ENCODE results near the gene RNPEP. TPM values are rescaled to one million over a fixed set of nuclear protein-coding genes. Genes with fewer than 3 reads are reported as not detected.

Gene RNPEP
- polyA plus RNA-seq, 3 donors: 108 to 153 (median 127) TPM

DNA sequence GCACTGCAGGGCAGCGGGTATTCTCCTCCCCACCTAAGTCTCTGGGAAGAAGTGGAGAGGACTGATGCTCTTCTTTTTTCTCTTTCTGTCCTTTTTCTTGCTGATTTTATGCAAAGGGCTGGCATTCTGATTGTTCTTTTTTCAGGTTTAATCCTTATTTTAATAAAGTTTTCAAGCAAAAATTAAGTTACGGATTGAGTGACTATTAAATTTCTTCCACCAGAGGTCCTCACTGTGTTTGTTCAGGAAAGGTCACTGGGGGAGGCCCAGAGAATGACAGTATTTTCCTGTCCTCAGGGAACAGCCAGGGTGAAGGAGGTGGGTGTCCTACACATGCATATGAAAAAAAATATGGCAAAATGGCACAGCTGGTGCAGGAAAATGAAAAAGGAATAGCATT, 23.5 kb downstream of the RNPEP start:
- intact Hi-C loops (cut with micrococcal nuclease): loop anchor here in 1 of 2 donors (10.0 kb wide), 1 partner anchor 119 kb away; the partner anchor contains the start of gene GPR37L1
- Histone ChIP-seq H3K27ac (ENCODE audit: low read depth in 1 of 2, low read length in 2 of 2) (no peak overlapping the region), H3K27me3 (ENCODE audit: control insufficient read depth in 2 of 2, insufficient read depth in 2 of 2, low read length in 2 of 2) (no peaks in the 10 kb centered on the region), H3K4me2 (replicated peaks; ENCODE audit: extremely low read depth, low read length, poor library complexity, severe bottlenecking) (no peak overlapping the region), H3K9ac (ENCODE audit: insufficient read depth, low read length, poor library complexity, severe bottlenecking) (no peak overlapping the region), H3K4me3 (replicated peaks in 1 of 3; ENCODE audit: low read depth in 2 of 3, low read length in 3 of 3) (no peak overlapping the region), H2AFZ (ENCODE audit: insufficient read depth, low read depth, low read length, poor library complexity, severe bottlenecking) (no peak overlapping the region), H3K4me1 (ENCODE audit: control insufficient read depth in 1 of 2, insufficient read depth in 2 of 2, low read length in 2 of 2) (no peaks in the 10 kb centered on the region), H3K79me2 (ENCODE audit: insufficient read depth, low read length) (no peaks in the 10 kb centered on the region), H3K9me3 (replicated peaks in 1 of 2; ENCODE audit: control insufficient read depth in 1 of 2, insufficient read depth in 1 of 2, low read length in 2 of 2) (no peaks in the 10 kb centered on the region), H3K36me3 (replicated peaks in 1 of 2; ENCODE audit: control insufficient read depth in 1 of 2, insufficient read depth in 2 of 2, low read length in 2 of 2) (peaks cover 64 to 88% of the 10 kb centered on the region in 2 donors), H4K20me1 (ENCODE audit: insufficient read depth, low read length) (peaks cover 44% of the 10 kb centered on the region)
- no CpG with 5 or more reads among the region's 2 CpGs for WGBS (ENCODE audit: insufficient coverage)
- DNase-seq: no peak
- Mint-ChIP-seq H3K4me3 (no peak overlapping the region), H3K4me1 (no peaks in the 10 kb centered on the region), H3K27me3 (ENCODE audit: low read depth in 3 of 3) (peaks cover 0 to 3% (median 1%) of the 10 kb centered on the region in 3 donors), H3K36me3 (peaks cover 64 to 82% of the 10 kb centered on the region in 2 donors), H3K27ac (no peak overlapping the region), H3K9me3 (peaks cover 0 to 2% (median 0%) of the 10 kb centered on the region in 7 donors)
- TF ChIP-seq, protein P1, sequence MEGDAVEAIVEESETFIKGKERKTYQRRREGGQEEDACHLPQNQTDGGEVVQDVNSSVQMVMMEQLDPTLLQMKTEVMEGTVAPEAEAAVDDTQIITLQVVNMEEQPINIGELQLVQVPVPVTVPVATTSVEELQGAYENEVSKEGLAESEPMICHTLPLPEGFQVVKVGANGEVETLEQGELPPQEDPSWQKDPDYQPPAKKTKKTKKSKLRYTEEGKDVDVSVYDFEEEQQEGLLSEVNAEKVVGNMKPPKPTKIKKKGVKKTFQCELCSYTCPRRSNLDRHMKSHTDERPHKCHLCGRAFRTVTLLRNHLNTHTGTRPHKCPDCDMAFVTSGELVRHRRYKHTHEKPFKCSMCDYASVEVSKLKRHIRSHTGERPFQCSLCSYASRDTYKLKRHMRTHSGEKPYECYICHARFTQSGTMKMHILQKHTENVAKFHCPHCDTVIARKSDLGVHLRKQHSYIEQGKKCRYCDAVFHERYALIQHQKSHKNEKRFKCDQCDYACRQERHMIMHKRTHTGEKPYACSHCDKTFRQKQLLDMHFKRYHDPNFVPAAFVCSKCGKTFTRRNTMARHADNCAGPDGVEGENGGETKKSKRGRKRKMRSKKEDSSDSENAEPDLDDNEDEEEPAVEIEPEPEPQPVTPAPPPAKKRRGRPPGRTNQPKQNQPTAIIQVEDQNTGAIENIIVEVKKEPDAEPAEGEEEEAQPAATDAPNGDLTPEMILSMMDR (IDR thresholded peaks at IDR 0.05): no peak

DNA sequence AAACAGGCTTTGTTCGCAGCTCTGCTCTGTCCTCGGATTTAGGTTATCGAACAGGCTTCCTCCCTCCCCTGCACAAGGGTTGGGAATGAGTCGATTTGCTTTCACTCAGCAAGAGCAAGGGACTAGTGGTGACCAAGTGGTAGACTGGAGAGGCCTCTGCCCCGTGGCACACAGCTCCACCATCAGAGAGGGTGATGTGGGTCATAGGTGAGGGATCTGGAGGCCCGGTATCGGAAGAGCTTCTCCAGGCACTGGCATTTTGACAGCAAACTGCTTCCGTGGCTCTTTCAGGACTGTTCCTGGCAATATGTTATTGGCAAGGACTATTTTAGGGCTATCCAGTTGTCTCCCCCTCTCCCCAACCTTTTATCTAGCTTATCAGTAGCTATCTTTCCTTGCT, 24.9 kb downstream of the RNPEP start:
- Mint-ChIP-seq H3K27ac (peak overlapping the region in 2 of 7 donors; percentile 41 to 61), H3K4me3 (no peak overlapping the region), H3K36me3 (peaks cover 53 to 69% of the 10 kb centered on the region in 2 donors), H3K4me1 (no peaks in the 10 kb centered on the region), H3K27me3 (ENCODE audit: low read depth in 3 of 3) (peaks cover 0 to 3% (median 3%) of the 10 kb centered on the region in 3 donors), H3K9me3 (peaks cover 0 to 2% (median 0%) of the 10 kb centered on the region in 7 donors)
- Histone ChIP-seq H3K36me3 (replicated peaks in 1 of 2; ENCODE audit: control insufficient read depth in 1 of 2, insufficient read depth in 2 of 2, low read length in 2 of 2) (peaks cover 53 to 74% of the 10 kb centered on the region in 2 donors), H3K27me3 (ENCODE audit: control insufficient read depth in 2 of 2, insufficient read depth in 2 of 2, low read length in 2 of 2) (no peaks in the 10 kb centered on the region), H3K4me2 (replicated peaks; ENCODE audit: extremely low read depth, low read length, poor library complexity, severe bottlenecking) (no peak overlapping the region), H3K79me2 (ENCODE audit: insufficient read depth, low read length) (no peaks in the 10 kb centered on the region), H4K20me1 (ENCODE audit: insufficient read depth, low read length) (peaks cover 38% of the 10 kb centered on the region), H2AFZ (ENCODE audit: insufficient read depth, low read depth, low read length, poor library complexity, severe bottlenecking) (no peak overlapping the region), H3K9ac (ENCODE audit: insufficient read depth, low read length, poor library complexity, severe bottlenecking) (no peak overlapping the region), H3K9me3 (replicated peaks in 1 of 2; ENCODE audit: control insufficient read depth in 1 of 2, insufficient read depth in 1 of 2, low read length in 2 of 2) (no peaks in the 10 kb centered on the region), H3K4me3 (replicated peaks in 1 of 3; ENCODE audit: low read depth in 2 of 3, low read length in 3 of 3) (no peak overlapping the region), H3K4me1 (ENCODE audit: control insufficient read depth in 1 of 2, insufficient read depth in 2 of 2, low read length in 2 of 2) (no peaks in the 10 kb centered on the region), H3K27ac (ENCODE audit: low read depth in 1 of 2, low read length in 2 of 2) (peak overlapping the region in 1 of 2 donors; percentile 21)
- TF ChIP-seq, protein P1 (IDR thresholded peaks at IDR 0.05): no peak
- WGBS (ENCODE audit: insufficient coverage): 96% methylated on average over 3 of the region's 8 CpGs
- intact Hi-C loops (cut with micrococcal nuclease): loop anchor here in 1 of 2 donors (10.0 kb wide), 1 partner anchor 117 kb away; the partner anchor contains the start of gene GPR37L1
- no peak for DNase-seq

Measured in CD14-positive monocyte (primary cell).